Suprapubic skin (tissue), 4 donors: Measurements from ENCODE around the gene CELSR1.

ENCODE experiments used
- CTCF ChIP-seq, 2 donors: fragments of 200-600 bp in 1 of 2; fragments of 450-650 bp in 1 of 2; sonication (generic) in 1 of 2; IDR thresholded peaks; one replicate each; pipeline ENCODE4 v1.5.1; 2016 to 2019; ENCODE audit warnings: antibody characterized with exemption in 2 of 2, mild to moderate bottlenecking in 1 of 2, moderate library complexity in 1 of 2
- EP300 ChIP-seq: sonication (generic); formaldehyde crosslinking; IDR thresholded peaks from one replicate; pipeline ENCODE4 v1.6.1; 2017; ENCODE audit warnings: antibody characterized with exemption
- POLR2A ChIP-seq, 2 donors: fragments of 450-650 bp; IDR thresholded peaks; one replicate each; pipeline ENCODE4 v1.6.1; 2017; ENCODE audit warnings: antibody characterized with exemption in 2 of 2, mild to moderate bottlenecking in 2 of 2, moderate library complexity in 2 of 2
- POLR2AphosphoS5 ChIP-seq, 3 donors: sonication (generic); formaldehyde crosslinking; IDR thresholded peaks; one replicate each; pipeline ENCODE4 v1.6.1; 2017; ENCODE audit warnings: antibody characterized with exemption in 3 of 3

GRCh38 chr22:46571642-46572250, 34.3 kb upstream of the CELSR1 start:
- TF ChIP-seq POLR2AphosphoS5 (IDR thresholded peaks at IDR 0.05) (no peak), CTCF (IDR thresholded peaks at IDR 0.05) (no peak), POLR2A (IDR thresholded peaks at IDR 0.05) (no peak), EP300 (no peak)
